ENCODE data around the gene ELP1.
"Not testable (repeated sequence)": the region's sequence is repeated elsewhere in the genome, so short reads cannot be mapped to it uniquely, and the experiment has no call there.

ELP1 gene

GRCh38 chr9:108924466-108924865, 9.5 kb downstream of the ELP1 start:
- DNase-seq (ENCODE audit: extremely low read depth, insufficient read length), result no peak
- H3K36me3 ChIP-seq (ENCODE audit: control insufficient read depth, insufficient read depth, low read length), result peaks cover 10% of the 10 kb centered on the region
- no peak overlapping the region for H3K4me3 ChIP-seq (replicated peaks; ENCODE audit: low read depth, low read length)
- no peak for TF ChIP-seq CTCF (IDR thresholded peaks at IDR 0.05; ENCODE audit: insufficient read depth, low read length, poor library complexity, severe bottlenecking)
- no peaks in the 10 kb centered on the region for H3K27me3 ChIP-seq (replicated peaks; ENCODE audit: control insufficient read depth, insufficient read depth, low read length)

- H3K36me3 ChIP-seq (ENCODE audit: control insufficient read depth, insufficient read depth, low read length), result peaks cover 9% of the 10 kb centered on the region
These were observed 12.7 kb downstream of the ELP1 start for GRCh38 chr9:108921200-108921599.

GRCh38 chr9:108920401-108920800, 13.5 kb downstream of the ELP1 start:
- not testable (repeated sequence) for H3K4me3 ChIP-seq (replicated peaks; ENCODE audit: low read depth, low read length); H3K36me3 ChIP-seq (ENCODE audit: control insufficient read depth, insufficient read depth, low read length)

More at GRCh38 chr9:108921200-108921599, 12.7 kb downstream of the ELP1 start:
- DNase-seq (ENCODE audit: extremely low read depth, insufficient read length), result no peak
- H3K4me3 ChIP-seq (replicated peaks; ENCODE audit: low read depth, low read length), result no peak overlapping the region
- H3K27me3 ChIP-seq (replicated peaks; ENCODE audit: control insufficient read depth, insufficient read depth, low read length), result no peaks in the 10 kb centered on the region
- TF ChIP-seq CTCF (IDR thresholded peaks at IDR 0.05; ENCODE audit: insufficient read depth, low read length, poor library complexity, severe bottlenecking), result no peak

GRCh38 chr9:108919517-108919916, 14.4 kb downstream of the ELP1 start:
- H3K4me3 ChIP-seq (replicated peaks; ENCODE audit: low read depth, low read length), result no peak overlapping the region
- no peak for DNase-seq (ENCODE audit: extremely low read depth, insufficient read length)
- no peaks in the 10 kb centered on the region for H3K27me3 ChIP-seq (replicated peaks; ENCODE audit: control insufficient read depth, insufficient read depth, low read length)
- no peak for TF ChIP-seq CTCF (IDR thresholded peaks at IDR 0.05; ENCODE audit: insufficient read depth, low read length, poor library complexity, severe bottlenecking)
- peaks cover 6% of the 10 kb centered on the region for H3K36me3 ChIP-seq (ENCODE audit: control insufficient read depth, insufficient read depth, low read length)

More at GRCh38 chr9:108920401-108920800, 13.5 kb downstream of the ELP1 start:
- DNase-seq (ENCODE audit: extremely low read depth, insufficient read length); H3K27me3 ChIP-seq (replicated peaks; ENCODE audit: control insufficient read depth, insufficient read depth, low read length): not testable (repeated sequence)

- Histone ChIP-seq H3K4me3 (replicated peaks; ENCODE audit: low read depth, low read length) (no peak overlapping the region), H3K27me3 (replicated peaks; ENCODE audit: control insufficient read depth, insufficient read depth, low read length) (no peaks in the 10 kb centered on the region), H3K36me3 (ENCODE audit: control insufficient read depth, insufficient read depth, low read length) (peaks cover 10% of the 10 kb centered on the region)
- TF ChIP-seq CTCF (IDR thresholded peaks at IDR 0.05; ENCODE audit: insufficient read depth, low read length, poor library complexity, severe bottlenecking), result no peak
- no peak for DNase-seq (ENCODE audit: extremely low read depth, insufficient read length)
These were observed 20.5 kb downstream of the ELP1 start for GRCh38 chr9:108913391-108913790.

- DNase-seq (ENCODE audit: extremely low read depth, insufficient read length), result no peak
- no peak for TF ChIP-seq CTCF (IDR thresholded peaks at IDR 0.05; ENCODE audit: insufficient read depth, low read length, poor library complexity, severe bottlenecking)
- peaks cover 10% of the 10 kb centered on the region for H3K36me3 ChIP-seq (ENCODE audit: control insufficient read depth, insufficient read depth, low read length)
- no peaks in the 10 kb centered on the region for H3K27me3 ChIP-seq (replicated peaks; ENCODE audit: control insufficient read depth, insufficient read depth, low read length)
- no peak overlapping the region for H3K4me3 ChIP-seq (replicated peaks; ENCODE audit: low read depth, low read length)
These were observed 22.1 kb downstream of the ELP1 start for GRCh38 chr9:108911820-108912219.
